Esophagus squamous epithelium (tissue), 5 donors: ENCODE measurements around the gene PSME2. TPM values are rescaled to one million over a fixed set of nuclear protein-coding genes. Genes with fewer than 3 reads are reported as not detected.

Experiments used
- DNase-seq: peaks from one replicate; lab custom pipeline; 2025; lab: John Stamatoyannopoulos, UW
- H3K27ac ChIP-seq, 4 donors: fragments of 200-600 bp; sonication (generic); one replicate each; pipeline ENCODE4 v1.5.1; 2016 to 2019; ENCODE audit warnings: mild to moderate bottlenecking in 1 of 4
- H3K27me3 ChIP-seq, 4 donors: fragments of 200-600 bp; sonication (generic); 1 replicate in 3 of 4; 2 replicates in 1 of 4; pipeline versions ENCODE4 v1.5.1 to v1.6.0; 2017 to 2021; ENCODE audit warnings: antibody characterized with exemption in 1 of 4
- H3K36me3 ChIP-seq, 3 donors: fragments of 200-600 bp; sonication (generic); one replicate each; pipeline ENCODE4 v1.5.1; 2016 to 2019
- H3K4me1 ChIP-seq, 3 donors: fragments of 200-600 bp; sonication (generic); one replicate each; pipeline ENCODE4 v1.5.1; 2017 to 2019
- H3K4me3 ChIP-seq, 4 donors: fragments of 200-600 bp; sonication (generic); 1 replicate in 3 of 4; 2 replicates in 1 of 4; pipeline ENCODE4 v1.5.1; 2016 to 2019; ENCODE audit warnings: mild to moderate bottlenecking in 2 of 4, moderate library complexity in 1 of 4
- H3K9me3 ChIP-seq, 3 donors: fragments of 200-600 bp; sonication (generic); one replicate each; pipeline ENCODE4 v1.5.1; 2016 to 2019
- CTCF ChIP-seq, 6 experiments: fragments of 450-650 bp in 4 of 6; fragments of 200-600 bp in 2 of 6; sonication (generic) in 2 of 6; IDR thresholded peaks; one replicate each; pipeline ENCODE4 v1.5.1; 2016 to 2019; ENCODE audit warnings: antibody characterized with exemption in 6 of 6, mild to moderate bottlenecking in 4 of 6, moderate library complexity in 4 of 6
- POLR2A ChIP-seq, 4 donors: fragments of 450-650 bp; IDR thresholded peaks; one replicate each; pipeline ENCODE4 v1.6.1; 2017; ENCODE audit warnings: antibody characterized with exemption in 4 of 4, mild to moderate bottlenecking in 4 of 4, moderate library complexity in 3 of 4
- WGBS, 2 donors: methylation state at CpG; one replicate each; pipeline ENCODE4 v1.1.5; 2018; 5-methylcytosine and 5-hydroxymethylcytosine counted together
- intact Hi-C: fragments of 100-400 bp; cut with DNase I; formaldehyde crosslinking; loops from one replicate; pipeline ENCODE4 v1.15.0; 2022
- total RNA-seq, 4 donors: library from RNA; depleted of rRNA; stranded (reverse); fragments of >200 nt; gene quantifications; one replicate each; pipeline ENCODE4 v1.1.0, GENCODE V29; 2016
- donor health status: DM: yes; HTN: yes; CAD: no.

PSME2 gene
- total RNA-seq, 4 donors from 2014 or later = 44.4 to 110 (median 77.2) TPM

- no peak for DNase-seq
- no peak for TF ChIP-seq POLR2A (IDR thresholded peaks at IDR 0.05)
- no peak for TF ChIP-seq CTCF (IDR thresholded peaks at IDR 0.05)
- H3K9me3 ChIP-seq = no peaks in the 10 kb centered on the region
- peaks cover 34 to 84% (median 43%) of the 10 kb centered on the region in 3 donors for H3K36me3 ChIP-seq
- no peak overlapping the region for H3K4me3 ChIP-seq
- H3K27ac ChIP-seq = peak overlapping the region in 2 of 4 donors; percentile 6 to 31
- no peaks in the 10 kb centered on the region for H3K27me3 ChIP-seq
- peaks cover 12 to 34% (median 13%) of the 10 kb centered on the region in 3 donors for H3K4me1 ChIP-seq
- intact Hi-C loops = no loop called here
- 68 to 81% methylated on average over 5 to 12 of the region's 12 CpGs for WGBS, 2 donors
Observed at GRCh38 chr14:24157331-24157730, 10.9 kb upstream of the PSME2 start.

GRCh38 chr14:24156840-24157239 lies 10.4 kb upstream of the PSME2 start:
- intact Hi-C loops = no loop called here
- 83 to 85% methylated on average over 1 of the region's 1 CpG for WGBS, 2 donors
- Histone ChIP-seq H3K4me1 (peaks cover 7 to 29% (median 8%) of the 10 kb centered on the region in 3 donors), H3K27ac (peak overlapping the region in 2 of 4 donors; percentile 6 to 31), H3K36me3 (peaks cover 36 to 88% (median 45%) of the 10 kb centered on the region in 3 donors), H3K9me3 (no peaks in the 10 kb centered on the region), H3K27me3 (no peaks in the 10 kb centered on the region), H3K4me3 (no peak overlapping the region)
- no peak for DNase-seq
- TF ChIP-seq CTCF (IDR thresholded peaks at IDR 0.05) = no peak
- no peak for TF ChIP-seq POLR2A (IDR thresholded peaks at IDR 0.05)

DNA sequence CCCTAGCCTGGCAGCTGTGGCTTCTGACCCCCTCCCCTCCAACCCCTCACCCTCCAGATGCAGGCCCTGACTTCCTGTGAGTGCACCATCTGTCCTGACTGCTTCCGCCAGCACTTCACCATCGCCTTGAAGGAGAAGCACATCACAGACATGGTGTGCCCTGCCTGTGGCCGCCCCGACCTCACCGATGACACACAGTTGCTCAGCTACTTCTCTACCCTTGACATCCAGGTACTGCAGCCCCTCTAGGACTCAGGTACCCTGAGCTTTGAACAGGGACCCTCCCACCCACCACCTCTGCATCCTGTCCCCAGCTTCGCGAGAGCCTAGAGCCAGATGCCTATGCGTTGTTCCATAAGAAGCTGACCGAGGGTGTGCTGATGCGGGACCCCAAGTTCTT lies 8.7 kb upstream of the PSME2 start:
- Histone ChIP-seq H3K36me3 (peaks cover 42 to 98% (median 57%) of the 10 kb centered on the region in 3 donors), H3K27me3 (no peaks in the 10 kb centered on the region), H3K4me1 (peaks cover 0 to 14% (median under 1%) of the 10 kb centered on the region in 3 donors), H3K27ac (no peak overlapping the region), H3K4me3 (no peak overlapping the region), H3K9me3 (no peaks in the 10 kb centered on the region)
- intact Hi-C loops = no loop called here
- WGBS, 2 donors = 94 to 98% methylated on average over 6 to 7 of the region's 10 CpGs
- TF ChIP-seq POLR2A (IDR thresholded peaks at IDR 0.05) (no peak), CTCF (IDR thresholded peaks at IDR 0.05) (no peak)
- DNase-seq = no peak

DNA sequence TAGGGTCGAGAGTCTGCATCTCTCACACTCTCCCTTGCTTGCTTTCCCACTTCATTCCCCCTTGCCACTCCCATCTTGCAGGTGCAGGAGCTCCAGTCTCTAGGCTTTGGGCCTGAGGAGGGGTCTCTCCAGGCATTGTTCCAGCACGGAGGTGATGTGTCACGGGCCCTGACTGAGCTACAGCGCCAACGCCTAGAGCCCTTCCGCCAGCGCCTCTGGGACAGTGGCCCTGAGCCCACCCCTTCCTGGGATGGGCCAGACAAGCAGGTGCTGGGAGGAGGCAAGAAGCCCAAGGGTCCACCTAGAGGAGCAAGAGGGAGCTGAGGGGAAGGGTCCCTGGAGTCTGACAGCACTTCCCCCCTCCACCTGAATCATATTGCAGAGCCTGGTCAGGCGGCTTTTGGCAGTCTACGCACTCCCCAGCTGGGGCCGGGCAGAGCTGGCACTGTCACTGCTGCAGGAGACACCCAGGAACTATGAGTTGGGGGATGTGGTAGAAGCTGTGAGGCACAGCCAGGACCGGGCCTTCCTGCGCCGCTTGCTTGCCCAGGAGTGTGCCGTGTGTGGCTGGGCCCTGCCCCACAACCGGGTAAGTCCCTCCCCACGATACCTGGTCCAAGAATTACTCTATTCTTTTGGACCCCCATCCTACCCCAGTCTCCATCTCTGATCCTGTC lies 5.1 kb upstream of the PSME2 start:
- no peak overlapping the region for H3K4me3 ChIP-seq
- H3K9me3 ChIP-seq = no peaks in the 10 kb centered on the region
- no peak for DNase-seq
- H3K36me3 ChIP-seq = peaks cover 30 to 83% (median 46%) of the 10 kb centered on the region in 3 donors
- 89 to 96% methylated on average over 7 to 10 of the region's 16 CpGs for WGBS, 2 donors
- peaks cover 8 to 28% (median 9%) of the 10 kb centered on the region in 3 donors for H3K4me1 ChIP-seq
- H3K27me3 ChIP-seq = no peaks in the 10 kb centered on the region
- TF ChIP-seq CTCF (IDR thresholded peaks at IDR 0.05) (no peak), POLR2A (IDR thresholded peaks at IDR 0.05) (no peak)
- no peak overlapping the region for H3K27ac ChIP-seq
- intact Hi-C loops = no loop called here

DNA sequence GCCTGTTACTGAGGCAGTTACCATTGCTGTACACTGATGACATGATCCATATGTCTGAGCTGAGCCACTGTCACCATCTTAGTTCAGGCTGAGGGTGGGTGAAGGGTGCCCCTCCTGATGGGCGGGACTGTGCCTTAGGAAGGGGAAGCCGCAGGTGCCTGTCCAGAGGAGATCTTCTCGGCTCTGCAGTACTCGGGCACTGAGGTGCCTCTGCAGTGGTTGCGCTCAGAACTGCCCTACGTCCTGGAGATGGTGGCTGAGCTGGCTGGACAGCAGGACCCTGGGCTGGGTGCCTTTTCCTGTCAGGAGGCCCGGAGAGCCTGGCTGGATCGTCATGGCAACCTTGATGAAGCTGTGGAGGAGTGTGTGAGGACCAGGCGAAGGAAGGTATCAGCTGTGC lies 4.6 kb upstream of the PSME2 start:
- DNase-seq = no peak
- peaks cover 9 to 31% (median 10%) of the 10 kb centered on the region in 3 donors for H3K4me1 ChIP-seq
- no peak overlapping the region for H3K4me3 ChIP-seq
- intact Hi-C loops = no loop called here
- 67 to 92% methylated on average over 3 to 7 of the region's 9 CpGs for WGBS, 2 donors
- H3K27ac ChIP-seq = no peak overlapping the region
- H3K27me3 ChIP-seq = no peaks in the 10 kb centered on the region
- TF ChIP-seq POLR2A (IDR thresholded peaks at IDR 0.05) (no peak), CTCF (IDR thresholded peaks at IDR 0.05) (no peak)
- H3K36me3 ChIP-seq = peaks cover 30 to 77% (median 40%) of the 10 kb centered on the region in 3 donors
- no peaks in the 10 kb centered on the region for H3K9me3 ChIP-seq
